GM23338 (cell line): Measurements from ENCODE around the gene MAN1B1. TPM values are rescaled to one million over a fixed set of nuclear protein-coding genes. Genes with fewer than 3 reads are reported as not detected.

Source experiments
- CREB1 ChIP-seq: fragments of 250-450 bp; sonication (Bioruptor Pico); IDR thresholded peaks from 2 replicates; pipeline ENCODE4 v1.5.0; 2020; ENCODE audit warnings: low read depth, mild to moderate bottlenecking, moderate library complexity
- EZH2 ChIP-seq: fragments of 200-600 bp; sonication (generic); IDR thresholded peaks from one replicate; pipeline ENCODE4 v1.8.0; 2017; ENCODE audit warnings: antibody characterized with exemption, mild to moderate bottlenecking, low read depth; ENCODE audit not compliant: unreplicated experiment
- EZH2phosphoT487 ChIP-seq: fragments of 200-600 bp; sonication (generic); IDR thresholded peaks from one replicate; pipeline ENCODE4 v1.8.1; 2018; ENCODE audit warnings: antibody characterized with exemption; ENCODE audit not compliant: unreplicated experiment
- JUNB ChIP-seq: IDR thresholded peaks from one replicate; pipeline ENCODE4 v1.6.1; 2016; ENCODE audit warnings: antibody characterized with exemption; ENCODE audit not compliant: unreplicated experiment
- NANOG ChIP-seq: IDR thresholded peaks from 2 replicates; pipeline ENCODE4 v1.6.1; 2016; ENCODE audit warnings: antibody characterized with exemption, borderline replicate concordance
- POLR2AphosphoS5 ChIP-seq: IDR thresholded peaks from 2 replicates; pipeline ENCODE4 v1.6.1; 2016; ENCODE audit warnings: antibody characterized with exemption, low read depth
- REST ChIP-seq: IDR thresholded peaks from one replicate; pipeline ENCODE4 v1.6.1; 2018; ENCODE audit warnings: antibody characterized with exemption; ENCODE audit not compliant: unreplicated experiment
- ZNF114 ChIP-seq: fragments of 250-450 bp; sonication (Bioruptor Pico); IDR thresholded peaks from 2 replicates; pipeline ENCODE4 v1.5.0; 2020; ENCODE audit warnings: mild to moderate bottlenecking, moderate library complexity
- ZNF331 ChIP-seq: fragments of 250-450 bp; sonication (Bioruptor Pico); IDR thresholded peaks from 2 replicates; pipeline ENCODE4 v1.5.0; 2020; ENCODE audit warnings: low read depth, mild to moderate bottlenecking, moderate library complexity
- ZNF462 ChIP-seq: fragments of 250-450 bp; sonication (Bioruptor Pico); IDR thresholded peaks from 2 replicates; pipeline ENCODE4 v1.5.0; 2020; ENCODE audit warnings: mild to moderate bottlenecking, moderate library complexity
- polyA plus RNA-seq: library from polyadenylated mRNA; unstranded; fragments of >200 nt; fragmentation: Nextera tagmentation; extraction: Ambion mirVana; gene quantifications from 2 replicates; pipeline ENCODE4 v1.2.1, GENCODE V29; 2016
- total RNA-seq: library from RNA; depleted of rRNA; stranded (reverse); fragments of >200 nt; shearing (Covaris generic); gene quantifications from 2 replicates; pipeline ENCODE4 v1.2.3, GENCODE V29; 2014

The MAN1B1 gene
- total and polyA plus RNA-seq, 2 experiments from 2014 or later: 15.7 to 39.9 TPM

GRCh38 chr9:137128158-137128861, 41.5 kb downstream of the MAN1B1 start (continued):
- TF ChIP-seq ZNF462 (CRISPR knock-in tag) (no peak), CREB1 (CRISPR knock-in tag) (no peak), EZH2 (no peak), ZNF331 (CRISPR knock-in tag) (no peak), ZNF114 (no peak), POLR2AphosphoS5 (no peak), JUNB (no peak), EZH2phosphoT487 (no peak), REST (no peak), NANOG (no peak)
